Psoas muscle (tissue), 8 donors: Measurements from ENCODE around the gene KAZN. TPM values are rescaled to one million over a fixed set of nuclear protein-coding genes. Genes with fewer than 3 reads are reported as not detected.

ENCODE experiments used
- ATAC-seq, 4 donors: fragments of 200-7000 bp; cut with Tn5 transposase; one replicate each; pipeline ENCODE4 v1.9.1; 2020; ENCODE audit warnings: moderate library complexity in 3 of 4, mild to moderate bottlenecking in 2 of 4
- DNase-seq, 2 donors: peaks; one replicate each; pipeline ENCODE4 v3.0.0-alpha.2; 2020
- H3K27ac ChIP-seq: fragments of 200-600 bp; one replicate; pipeline ENCODE4 v1.8.0; 2022
- H3K27me3 ChIP-seq, 3 donors: fragments of 200-600 bp in 1 of 3; one replicate each; pipeline versions ENCODE4 v1.6.1 to v1.8.0; 2013 to 2022; ENCODE audit warnings: low read length in 2 of 3, mild to moderate bottlenecking in 2 of 3, moderate library complexity in 1 of 3; ENCODE audit not compliant: insufficient read depth in 3 of 3
- H3K36me3 ChIP-seq, 2 donors: fragments of 200-600 bp in 1 of 2; one replicate each; pipeline versions ENCODE4 v1.6.1 to v1.8.0; 2013 to 2022; ENCODE audit warnings: low read depth in 1 of 2, mild to moderate bottlenecking in 1 of 2, moderate library complexity in 1 of 2; ENCODE audit not compliant: insufficient read depth in 1 of 2
- H3K4me1 ChIP-seq: fragments of 200-600 bp; one replicate; pipeline ENCODE4 v1.8.0; 2022
- H3K4me3 ChIP-seq: fragments of 200-600 bp; one replicate; pipeline ENCODE4 v1.8.0; 2022; ENCODE audit warnings: mild to moderate bottlenecking
- H3K9me3 ChIP-seq: fragments of 200-600 bp; one replicate; pipeline ENCODE4 v1.8.0; 2022
- WGBS, 3 donors: extraction: QIAGEN DNeasy Blood & Tissue Kit; methylation state at CpG; one replicate each; pipeline versions ENCODE4 v1.1.6 to v1.1.7; 2013; 5-methylcytosine and 5-hydroxymethylcytosine counted together
- intact Hi-C, 2 donors: fragments of 100-400 bp; cut with DNase I; formaldehyde crosslinking; loops; one replicate each; pipeline versions ENCODE4 v1.11.0 to v1.14.2; 2022
- polyA plus RNA-seq, 3 donors: library from polyadenylated mRNA; stranded (reverse); fragments of 200-250 nt; gene quantifications; one replicate each; pipeline ENCODE4 v1.2.3, GENCODE V29; 2013
- total RNA-seq, 4 donors: library from RNA; stranded (reverse); fragmentation: NEBNext Ultra II Directional in 2 of 4; extraction: Animal tissue kit (Norgen Biotek cat#: 25700) in 2 of 4; gene quantifications; one replicate each; pipeline versions ENCODE4 v1.2.1 to v1.2.4, GENCODE V29; 2021 to 2023
- TF ChIP-seq, protein P1 (sequence below): fragments of 200-600 bp; IDR thresholded peaks from one replicate; pipeline ENCODE4 v1.8.0; 2022; ENCODE audit warnings: antibody characterized with exemption
- donor health status: healthy with polysubstance abuse.
- donor health status: DM: no; HTN: no; CAD: no; lungs with moderate emphysema.
- donor health status: Bipolar disorder and iron deficiency.
- donor health status: healthy.
- donor health status: DM: yes; HTN: yes; CAD: no.
- donor health status: DM: no; HTN: no; CAD: no.
- donor health status: DM: no; HTN: no; CAD: no.
- donor health status: DM: yes; HTN: yes; CAD: no.

Gene KAZN
- total and polyA plus RNA-seq, 7 donors, result 0.23 to 2.3 (median 0.97) TPM

DNA sequence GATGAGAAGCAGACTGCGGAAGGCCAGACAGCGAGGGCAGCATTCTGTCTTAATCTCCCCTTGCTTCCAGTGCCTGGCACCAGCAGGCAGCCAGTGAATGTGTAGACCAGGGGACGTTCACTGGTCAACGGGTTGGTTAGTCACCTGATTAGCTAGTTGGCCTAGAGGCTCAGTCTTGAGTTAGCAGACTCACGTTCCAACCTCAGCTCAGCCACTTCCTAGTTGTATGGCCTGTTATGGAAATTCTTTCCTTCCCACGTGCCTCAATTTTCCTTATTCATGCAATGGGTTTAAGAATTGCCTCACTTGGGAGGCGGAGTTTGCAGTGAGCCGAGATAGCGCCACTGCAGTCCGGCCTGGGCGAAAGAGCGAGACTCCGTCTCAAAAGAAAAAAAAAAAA lies 305.4 kb downstream of the KAZN start:
- no peak for DNase-seq
- H3K36me3 ChIP-seq, result no peaks in the 10 kb centered on the region
- H3K4me3 ChIP-seq, result no peak overlapping the region
- no peaks in the 10 kb centered on the region for H3K4me1 ChIP-seq
- WGBS, 3 donors, result 90 to 94% (median 92%) methylated on average over 13 of the region's 13 CpGs
- H3K27ac ChIP-seq, result no peak overlapping the region
- intact Hi-C loops, result no loop called here
- no peak for ATAC-seq
- TF ChIP-seq, protein P1, sequence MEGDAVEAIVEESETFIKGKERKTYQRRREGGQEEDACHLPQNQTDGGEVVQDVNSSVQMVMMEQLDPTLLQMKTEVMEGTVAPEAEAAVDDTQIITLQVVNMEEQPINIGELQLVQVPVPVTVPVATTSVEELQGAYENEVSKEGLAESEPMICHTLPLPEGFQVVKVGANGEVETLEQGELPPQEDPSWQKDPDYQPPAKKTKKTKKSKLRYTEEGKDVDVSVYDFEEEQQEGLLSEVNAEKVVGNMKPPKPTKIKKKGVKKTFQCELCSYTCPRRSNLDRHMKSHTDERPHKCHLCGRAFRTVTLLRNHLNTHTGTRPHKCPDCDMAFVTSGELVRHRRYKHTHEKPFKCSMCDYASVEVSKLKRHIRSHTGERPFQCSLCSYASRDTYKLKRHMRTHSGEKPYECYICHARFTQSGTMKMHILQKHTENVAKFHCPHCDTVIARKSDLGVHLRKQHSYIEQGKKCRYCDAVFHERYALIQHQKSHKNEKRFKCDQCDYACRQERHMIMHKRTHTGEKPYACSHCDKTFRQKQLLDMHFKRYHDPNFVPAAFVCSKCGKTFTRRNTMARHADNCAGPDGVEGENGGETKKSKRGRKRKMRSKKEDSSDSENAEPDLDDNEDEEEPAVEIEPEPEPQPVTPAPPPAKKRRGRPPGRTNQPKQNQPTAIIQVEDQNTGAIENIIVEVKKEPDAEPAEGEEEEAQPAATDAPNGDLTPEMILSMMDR, result no peak
- H3K27me3 ChIP-seq, result no peaks in the 10 kb centered on the region
- H3K9me3 ChIP-seq, result no peaks in the 10 kb centered on the region

- WGBS, 3 donors, result 97 to 99% (median 98%) methylated on average over 6 of the region's 6 CpGs
- Histone ChIP-seq H3K36me3 (no peaks in the 10 kb centered on the region), H3K27me3 (no peaks in the 10 kb centered on the region), H3K4me1 (no peaks in the 10 kb centered on the region), H3K9me3 (no peaks in the 10 kb centered on the region), H3K4me3 (no peak overlapping the region), H3K27ac (no peak overlapping the region)
- intact Hi-C loops, result no loop called here
- DNase-seq (no peak), ATAC-seq (no peak)
- TF ChIP-seq, protein P1, result no peak
These were observed 308.2 kb downstream of the KAZN start for GRCh38 chr1:14906665-14907064.

GRCh38 chr1:14907416-14907815 lies 308.9 kb downstream of the KAZN start:
- no peaks in the 10 kb centered on the region for H3K9me3 ChIP-seq
- no peaks in the 10 kb centered on the region for H3K27me3 ChIP-seq
- no peaks in the 10 kb centered on the region for H3K36me3 ChIP-seq
- no peak for DNase-seq
- no peak overlapping the region for H3K4me3 ChIP-seq
- intact Hi-C loops, result no loop called here
- no peaks in the 10 kb centered on the region for H3K4me1 ChIP-seq
- 92 to 96% (median 95%) methylated on average over 5 of the region's 5 CpGs for WGBS, 3 donors
- no peak overlapping the region for H3K27ac ChIP-seq
- TF ChIP-seq, protein P1, result no peak
- ATAC-seq, result no peak

DNA sequence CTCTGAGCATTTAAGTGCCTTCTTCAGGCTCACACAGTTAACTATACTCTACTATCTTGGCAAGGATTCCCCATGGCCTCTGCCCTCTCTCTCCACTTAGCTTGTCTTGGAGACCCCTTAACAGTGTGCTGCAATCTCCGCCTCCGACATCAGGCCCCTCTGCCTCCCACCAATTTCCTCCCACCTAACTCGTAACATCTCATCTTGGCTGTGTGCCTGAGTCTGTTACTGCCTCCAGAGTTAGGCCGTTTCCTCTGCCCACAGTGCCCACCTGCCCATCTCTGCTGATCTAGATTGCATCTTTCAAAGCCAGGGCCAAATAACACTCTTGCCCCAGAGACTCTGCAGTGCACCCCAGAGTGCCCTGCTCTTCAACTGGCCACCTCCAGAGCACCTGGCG lies 310.8 kb downstream of the KAZN start:
- ATAC-seq, result no peak
- 79 to 93% (median 91%) methylated on average over 5 of the region's 5 CpGs for WGBS, 3 donors

More for the DNA sequence above, 310.8 kb downstream of the KAZN start:
- DNase-seq, result no peak
- no peak overlapping the region for H3K27ac ChIP-seq
- no peaks in the 10 kb centered on the region for H3K9me3 ChIP-seq
- no peak overlapping the region for H3K4me3 ChIP-seq
- no peaks in the 10 kb centered on the region for H3K4me1 ChIP-seq
- H3K36me3 ChIP-seq, result no peaks in the 10 kb centered on the region
- H3K27me3 ChIP-seq, result no peaks in the 10 kb centered on the region
- intact Hi-C loops, result no loop called here
- TF ChIP-seq, protein P1, result no peak
